Measurements from ENCODE around the gene SOX8.

- TF ChIP-seq CTCF (conservative IDR thresholded peaks at IDR 0.05; ENCODE audit: low read depth, low read length) = no peak
- TF ChIP-seq EZH2 (IDR thresholded peaks at IDR 0.05; ENCODE audit: borderline replicate concordance, low read depth, low read length, poor library complexity, severe bottlenecking) = no peak
Observed at GRCh38 chr16:984736-985636, 3.4 kb downstream of the SOX8 start.
